HAP-1 (cell line): ENCODE data around the gene XPO4.
A peak's percentile ranks its signal among the peaks of the same experiment; 100 is the strongest.
"Not testable (repeated sequence)": the region's sequence is repeated elsewhere in the genome, so short reads cannot be mapped to it uniquely, and the experiment has no call there.

ENCODE experiments used
- DNase-seq, 2 experiments: peaks; one replicate each; pipeline ENCODE4 v3.0.0-alpha.2; 2016 to 2020; ENCODE audit warnings: low spot score in 2 of 2
- H3K27me3 ChIP-seq: fragments of 250-450 bp; sonication (Bioruptor Pico); 2 replicates; pipeline ENCODE4 v1.5.1; 2020; ENCODE audit warnings: low read depth, mild to moderate bottlenecking, moderate library complexity
- H3K36me3 ChIP-seq: fragments of 250-450 bp; sonication (Bioruptor Pico); replicated peaks from 2 replicates; pipeline ENCODE4 v1.5.1; 2020; ENCODE audit warnings: mild to moderate bottlenecking
- H3K4me1 ChIP-seq: fragments of 250-450 bp; sonication (Bioruptor Pico); 2 replicates; pipeline ENCODE4 v1.5.1; 2020; ENCODE audit warnings: mild to moderate bottlenecking
- H3K4me3 ChIP-seq: fragments of 250-450 bp; sonication (Bioruptor Pico); 2 replicates; pipeline ENCODE4 v1.5.1; 2020; ENCODE audit warnings: mild to moderate bottlenecking, moderate library complexity
- H3K9me3 ChIP-seq: fragments of 250-450 bp; sonication (Bioruptor Pico); 2 replicates; pipeline ENCODE4 v1.5.1; 2020; ENCODE audit warnings: mild to moderate bottlenecking, moderate library complexity
- in situ Hi-C: fragments of 300-500 bp; cut with MboI; formaldehyde crosslinking; loops from 3 replicates; pipeline ENCODE4 v1.14.3; 2020; ENCODE audit warnings: low sequenced_read_pairs, inconsistent platforms, mixed read lengths

XPO4 gene

DNA sequence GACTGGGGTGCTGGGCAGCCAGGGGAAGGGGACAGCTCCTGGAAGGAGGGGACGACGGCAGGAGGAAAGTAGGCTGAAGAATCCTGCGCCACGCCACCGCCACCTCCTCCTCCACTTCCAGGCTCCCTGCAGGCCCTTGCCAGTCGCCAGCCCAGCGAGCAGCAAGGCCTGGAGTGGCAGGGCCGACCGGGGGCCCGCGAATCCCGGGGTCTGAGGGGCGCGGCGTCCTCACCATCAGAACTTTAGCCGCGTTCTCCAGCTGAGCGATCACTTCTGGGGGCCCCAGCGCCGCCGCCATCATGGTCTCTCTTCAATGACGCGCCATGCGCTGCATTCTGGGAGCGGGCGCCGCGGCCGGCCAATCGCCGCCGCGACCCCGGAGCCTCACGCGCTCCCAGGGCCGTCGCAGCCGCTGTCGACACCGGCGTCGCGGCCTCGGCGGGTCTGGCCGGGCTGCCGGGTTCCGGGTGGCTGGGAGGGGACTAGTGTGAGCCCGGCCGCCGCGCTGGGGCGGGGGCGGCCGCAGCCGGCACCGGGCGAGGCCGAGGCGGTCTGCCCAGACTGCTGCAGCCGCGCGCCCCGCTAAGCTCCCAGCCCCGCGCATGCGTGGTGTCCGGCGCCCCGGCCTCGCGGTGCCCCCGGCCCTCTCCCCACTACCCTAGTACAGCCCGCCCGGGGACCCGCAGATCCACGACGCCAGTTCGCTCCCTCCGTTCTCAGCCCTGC lies at the start of gene XPO4:
TSS of gene XPO4 (minus strand) at position 309 of the 726 bp plus-strand sequence. CDS start at position 301, 8 bp downstream.
- peaks cover 16% of the 10 kb centered on the region for H3K4me1 ChIP-seq
- H3K9me3 ChIP-seq, result no peaks in the 10 kb centered on the region
- peak; percentile 59 to 85 for DNase-seq
- in situ Hi-C loops, result no loop called here
- peaks cover 26% of the 10 kb centered on the region for H3K36me3 ChIP-seq
- peak within 1 kb of the TSS; percentile 99 for H3K4me3 ChIP-seq
- H3K27me3 ChIP-seq, result no peaks in the 10 kb centered on the region

DNA sequence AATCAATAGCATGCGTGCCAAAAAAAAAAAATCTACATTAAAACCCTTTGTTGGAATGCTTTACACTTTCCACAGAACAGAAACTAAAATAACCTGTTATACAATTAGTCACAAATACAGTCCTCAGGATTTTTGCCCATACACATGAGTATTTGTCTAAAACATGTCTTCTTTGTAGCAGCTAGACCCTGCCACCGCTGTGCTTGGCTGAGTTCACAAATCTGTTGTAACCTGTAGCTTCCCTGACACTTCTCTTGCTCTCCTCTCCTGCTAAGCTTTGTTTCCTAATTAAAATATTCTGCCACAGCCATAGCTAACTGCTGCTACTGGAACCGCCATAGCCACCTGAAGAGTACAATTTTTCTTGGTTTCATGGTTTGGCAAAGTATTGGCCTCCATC lies 45.5 kb upstream of the XPO4 start:
- not testable (repeated sequence) for H3K4me1 ChIP-seq, H3K4me3 ChIP-seq, H3K9me3 ChIP-seq, H3K27me3 ChIP-seq, H3K36me3 ChIP-seq, DNase-seq
- in situ Hi-C loops, result loop anchor here (25.0 kb wide), 2 partner anchors 339 to 1839 kb away; no protein-coding TSS in a partner anchor

DNA sequence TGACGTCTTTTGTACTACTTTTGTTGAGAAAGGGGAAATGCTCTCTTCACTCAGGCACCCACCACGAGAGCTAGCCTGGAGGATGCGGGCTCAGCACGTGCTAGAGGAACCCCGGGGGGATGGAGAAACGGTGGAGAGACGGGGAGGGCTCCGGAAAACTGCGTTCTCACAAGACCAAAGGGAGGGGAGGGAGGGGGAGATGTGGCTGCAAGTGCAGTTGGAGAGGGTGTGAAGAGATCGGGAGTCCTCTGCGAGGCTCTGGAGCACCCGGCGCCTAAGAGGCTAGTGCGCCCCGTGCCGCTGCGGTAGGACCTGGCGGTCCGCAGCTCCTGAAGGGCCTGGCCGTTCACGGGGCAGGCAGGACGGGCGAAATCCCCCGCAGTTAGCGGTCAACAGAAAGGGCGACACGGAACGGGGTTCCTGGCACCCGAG lies 43.4 kb upstream of the XPO4 start:
- Histone ChIP-seq H3K27me3 (no peaks in the 10 kb centered on the region), H3K36me3 (no peaks in the 10 kb centered on the region), H3K4me1 (no peaks in the 10 kb centered on the region), H3K4me3 (no peak overlapping the region), H3K9me3 (no peaks in the 10 kb centered on the region)
- DNase-seq, result no peak
- in situ Hi-C loops, result loop anchor here (25.0 kb wide), 2 partner anchors 341 to 1841 kb away; no protein-coding TSS in a partner anchor

DNA sequence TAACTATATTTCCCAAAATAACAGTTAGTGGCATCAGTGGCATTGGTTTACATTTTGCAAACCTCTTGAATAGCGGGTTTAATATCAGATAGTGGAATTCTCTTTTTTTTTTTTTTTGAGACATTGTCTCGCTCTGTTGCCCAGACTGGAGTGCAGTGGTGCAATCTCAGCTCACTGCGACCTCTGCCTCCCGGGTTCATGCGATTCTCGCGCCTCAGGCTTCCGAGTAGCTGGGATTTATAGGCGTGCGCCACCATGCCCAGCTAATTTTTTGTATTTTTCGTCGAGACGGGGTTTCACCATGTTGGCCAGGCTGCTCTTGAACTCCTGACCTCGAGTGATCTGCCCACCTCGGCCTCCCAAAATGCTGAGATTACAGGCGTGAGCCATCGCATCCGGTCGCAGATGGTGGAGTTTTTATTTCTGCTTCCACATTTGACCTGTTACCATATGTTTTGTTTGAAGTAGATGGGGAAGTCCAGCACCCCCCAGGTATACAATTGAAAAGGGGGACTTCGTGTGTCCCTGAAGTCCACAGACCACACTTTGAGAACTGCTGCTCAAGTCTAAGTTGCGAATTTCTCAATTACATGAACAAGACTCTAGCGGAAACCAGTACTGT lies 40.5 kb upstream of the XPO4 start:
- Histone ChIP-seq H3K4me1 (no peaks in the 10 kb centered on the region), H3K4me3 (no peak overlapping the region), H3K9me3 (no peaks in the 10 kb centered on the region), H3K36me3 (no peaks in the 10 kb centered on the region), H3K27me3 (no peaks in the 10 kb centered on the region)
- in situ Hi-C loops, result loop anchor here (5.0 to 25.0 kb wide), 3 partner anchors 344 to 1844 kb away; no protein-coding TSS in a partner anchor
- DNase-seq, result no peak

DNA sequence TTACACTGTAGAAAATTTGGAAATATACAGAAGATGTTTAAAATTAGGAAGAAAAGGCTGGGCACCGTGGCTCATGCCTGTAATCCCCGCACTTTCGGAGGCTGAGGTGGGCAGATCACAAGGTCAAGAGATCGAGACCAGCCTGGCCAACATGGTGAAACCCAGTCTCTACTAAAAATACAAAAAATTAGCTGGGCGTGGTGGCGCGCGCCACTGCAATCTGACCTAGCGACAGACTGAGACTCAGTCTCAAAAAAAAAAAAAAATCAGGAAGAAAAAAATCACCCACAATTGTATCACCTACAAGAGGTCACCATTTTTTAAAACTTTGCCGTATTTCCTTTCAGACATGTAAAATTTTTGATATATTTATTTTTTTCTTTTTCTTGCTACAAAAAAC lies 38.0 kb upstream of the XPO4 start:
- in situ Hi-C loops, result loop anchor here (5.0 to 25.0 kb wide), 3 partner anchors 347 to 1847 kb away; no protein-coding TSS in a partner anchor
- H3K9me3 ChIP-seq, H3K4me3 ChIP-seq, H3K27me3 ChIP-seq, DNase-seq, H3K36me3 ChIP-seq, H3K4me1 ChIP-seq: not testable (repeated sequence)

DNA sequence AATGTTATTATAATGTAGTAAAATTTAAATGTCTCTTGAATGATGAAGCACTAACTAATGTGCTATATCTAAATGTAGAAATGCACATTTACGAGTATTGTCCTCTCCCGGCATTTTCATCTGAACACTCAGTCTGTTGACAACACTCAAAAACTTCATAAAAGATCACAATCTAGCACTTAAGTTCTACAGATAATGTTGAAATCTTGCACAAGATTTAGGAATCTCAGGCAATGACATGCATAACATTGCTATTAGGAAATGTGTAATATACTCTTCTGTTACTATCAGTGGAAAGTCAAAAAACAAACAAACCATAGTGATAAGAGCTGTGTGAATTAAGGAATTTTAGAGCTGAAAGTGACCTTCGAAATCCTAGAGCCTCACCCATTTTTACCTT lies 37.5 kb upstream of the XPO4 start:
- no peak overlapping the region for H3K4me3 ChIP-seq
- no peak for DNase-seq
- no peaks in the 10 kb centered on the region for H3K27me3 ChIP-seq
- H3K9me3 ChIP-seq, result no peaks in the 10 kb centered on the region
- no peaks in the 10 kb centered on the region for H3K4me1 ChIP-seq
- in situ Hi-C loops, result loop anchor here (5.0 to 25.0 kb wide), 3 partner anchors 347 to 1847 kb away; no protein-coding TSS in a partner anchor
- no peaks in the 10 kb centered on the region for H3K36me3 ChIP-seq

DNA sequence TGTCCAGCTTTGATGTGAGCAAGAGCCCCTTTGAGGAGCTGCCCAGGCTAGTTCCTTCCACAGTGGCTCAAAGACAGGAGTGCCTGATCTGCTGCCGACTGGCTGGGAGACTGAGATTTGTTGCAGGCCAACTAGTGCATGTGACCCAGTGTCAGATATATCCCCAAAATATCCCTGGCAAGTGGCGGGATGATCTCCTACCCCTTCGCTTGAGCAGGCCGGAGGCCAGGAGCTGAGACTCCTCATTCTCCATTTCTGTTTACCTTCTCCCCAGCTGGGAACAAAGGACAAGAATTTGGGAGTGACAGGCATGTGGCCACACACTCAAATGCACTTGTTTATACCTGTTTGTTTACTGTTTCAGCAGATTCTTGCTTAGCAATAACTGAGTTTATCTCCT lies 37.1 kb upstream of the XPO4 start:
- Histone ChIP-seq H3K9me3 (no peaks in the 10 kb centered on the region), H3K27me3 (no peaks in the 10 kb centered on the region), H3K4me1 (no peaks in the 10 kb centered on the region), H3K4me3 (no peak overlapping the region), H3K36me3 (no peaks in the 10 kb centered on the region)
- no peak for DNase-seq
- in situ Hi-C loops, result loop anchor here (5.0 to 25.0 kb wide), 3 partner anchors 348 to 1848 kb away; no protein-coding TSS in a partner anchor

DNA sequence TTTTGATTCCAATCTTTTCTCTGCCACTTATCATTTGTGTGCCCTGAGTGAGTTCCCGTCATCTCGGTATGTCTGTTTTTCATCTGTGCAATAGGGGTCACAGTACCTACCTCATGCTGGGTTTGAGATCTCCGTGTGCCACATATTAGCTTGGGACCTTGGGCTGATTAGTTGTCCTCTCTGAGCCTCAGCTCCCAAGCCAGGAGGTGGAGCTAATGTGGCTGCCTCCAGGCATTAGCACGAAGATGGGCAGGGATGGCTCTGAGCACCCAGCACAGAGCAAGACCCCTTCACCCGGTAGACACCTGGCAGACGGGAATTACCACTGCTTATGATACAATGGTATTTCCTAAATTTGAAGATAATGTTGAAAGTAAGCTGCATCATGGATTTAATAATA lies 35.8 kb upstream of the XPO4 start:
- Histone ChIP-seq H3K9me3 (no peaks in the 10 kb centered on the region), H3K36me3 (no peaks in the 10 kb centered on the region), H3K27me3 (no peaks in the 10 kb centered on the region), H3K4me1 (no peaks in the 10 kb centered on the region), H3K4me3 (no peak overlapping the region)
- in situ Hi-C loops, result loop anchor here (25.0 kb wide), 2 partner anchors 349 to 1849 kb away; no protein-coding TSS in a partner anchor
- no peak for DNase-seq

DNA sequence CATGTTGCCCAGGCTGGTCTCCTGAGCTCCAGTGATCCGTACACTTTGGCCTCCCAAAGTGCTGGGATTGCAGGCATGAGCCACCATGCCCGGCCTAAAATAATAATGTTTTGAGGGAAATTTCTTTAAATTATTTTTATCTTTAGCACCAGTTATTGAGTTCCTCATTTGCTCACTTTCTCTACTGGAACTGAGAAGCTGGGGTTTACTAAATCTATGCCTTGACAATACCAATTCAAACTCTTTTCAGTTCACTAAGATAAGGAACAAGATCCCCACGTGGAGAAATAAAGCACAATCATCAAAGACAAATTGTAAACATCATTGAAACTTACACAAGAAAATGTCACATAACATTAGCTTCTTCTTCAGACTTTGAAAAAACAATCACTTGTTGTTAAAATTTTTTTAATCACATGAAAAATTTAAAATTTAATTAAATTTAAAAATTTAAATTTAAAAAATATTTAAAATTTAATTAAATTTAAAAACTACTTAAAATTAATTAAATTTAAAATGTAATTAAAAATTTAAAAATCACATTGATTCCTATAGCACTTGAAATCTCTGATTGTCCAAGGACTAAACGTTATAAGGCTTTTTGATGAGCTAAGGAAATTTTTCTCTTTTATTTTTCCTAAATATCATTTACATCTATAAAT lies 25.2 kb upstream of the XPO4 start:
- no peaks in the 10 kb centered on the region for H3K4me1 ChIP-seq
- H3K9me3 ChIP-seq, result no peaks in the 10 kb centered on the region
- H3K27me3 ChIP-seq, result no peaks in the 10 kb centered on the region
- H3K4me3 ChIP-seq, result no peak overlapping the region
- no peaks in the 10 kb centered on the region for H3K36me3 ChIP-seq
- in situ Hi-C loops, result loop anchor here (5.0 to 25.0 kb wide), 4 partner anchors 360 to 1860 kb away; no protein-coding TSS in a partner anchor
- no peak for DNase-seq

DNA sequence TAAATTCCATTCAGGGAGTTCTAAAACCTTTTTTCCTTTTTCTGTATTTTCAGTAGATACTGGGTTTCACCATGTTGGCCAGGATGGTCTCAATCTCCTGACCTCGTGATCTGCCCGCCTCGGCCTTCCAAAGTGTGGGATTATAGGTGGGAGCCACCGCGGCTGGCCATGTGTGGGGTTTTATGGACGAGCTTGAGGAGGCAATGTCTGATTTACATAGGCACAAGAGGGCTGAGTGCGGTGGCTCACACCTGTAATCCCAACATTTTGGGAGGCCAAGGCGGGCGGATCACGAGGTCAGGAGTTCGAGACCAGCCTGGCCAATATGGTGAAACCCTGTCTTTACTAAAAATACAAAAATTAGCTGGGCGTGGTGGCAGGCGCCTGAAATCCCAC lies 22.8 kb upstream of the XPO4 start:
- H3K4me1 ChIP-seq, H3K4me3 ChIP-seq, H3K9me3 ChIP-seq, H3K27me3 ChIP-seq, DNase-seq, H3K36me3 ChIP-seq: not testable (repeated sequence)
- in situ Hi-C loops, result loop anchor here (5.0 to 25.0 kb wide), 4 partner anchors 362 to 1862 kb away; no protein-coding TSS in a partner anchor

DNA sequence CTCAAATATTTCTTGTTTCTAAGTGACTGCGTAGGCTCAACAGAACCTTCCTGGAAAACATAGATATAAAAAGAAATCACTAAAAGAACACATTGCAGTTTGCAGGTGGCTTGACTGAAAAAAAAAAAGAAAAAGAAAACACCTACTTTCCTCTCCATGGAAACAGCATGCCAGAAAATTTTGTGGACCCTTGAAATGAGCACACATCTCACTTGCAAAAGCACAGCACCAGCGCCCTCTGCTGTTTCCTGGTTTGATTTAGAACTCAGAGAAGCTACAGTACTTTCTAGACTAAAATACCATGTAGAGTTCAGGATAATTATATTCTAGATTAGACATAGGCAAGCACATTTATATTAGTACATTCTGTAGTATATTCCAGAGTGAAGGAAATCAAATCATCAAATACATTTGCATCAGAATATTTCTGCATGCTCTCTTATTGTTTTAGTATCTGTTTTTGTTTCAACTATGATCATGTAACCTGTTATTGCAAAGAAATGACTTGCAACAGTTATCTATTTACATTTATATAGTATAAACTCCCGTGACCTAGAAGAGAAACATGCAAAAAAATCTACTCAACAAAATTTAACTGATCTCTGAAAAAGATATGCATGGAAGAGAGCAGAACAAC lies 22.3 kb upstream of the XPO4 start:
- no peaks in the 10 kb centered on the region for H3K4me1 ChIP-seq
- no peak overlapping the region for H3K4me3 ChIP-seq
- H3K36me3 ChIP-seq, result no peaks in the 10 kb centered on the region
- no peaks in the 10 kb centered on the region for H3K9me3 ChIP-seq
- DNase-seq, result peak; percentile 68 to 94
- in situ Hi-C loops, result loop anchor here (5.0 to 25.0 kb wide), 4 partner anchors 362 to 1862 kb away; no protein-coding TSS in a partner anchor
- H3K27me3 ChIP-seq, result no peaks in the 10 kb centered on the region

DNA sequence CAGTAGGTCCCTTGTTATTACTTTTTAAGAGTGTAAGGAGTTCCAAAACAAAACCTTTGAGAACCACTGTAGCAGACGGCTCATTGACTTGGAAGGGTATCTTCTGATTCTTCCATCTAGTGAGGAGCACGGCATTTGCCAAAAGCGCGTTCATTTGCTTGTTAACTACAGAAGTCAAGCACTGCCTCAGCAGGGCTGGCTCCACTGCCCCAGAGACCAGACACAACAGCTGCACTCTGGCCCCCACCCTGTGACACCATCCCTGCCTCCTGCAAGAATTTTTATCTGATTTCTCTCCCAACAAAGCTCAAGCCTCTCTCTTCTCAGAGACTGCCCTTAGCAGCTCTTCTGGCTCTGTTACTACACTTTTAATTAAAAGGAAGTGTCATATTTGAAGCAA lies 20.7 kb upstream of the XPO4 start:
- Histone ChIP-seq H3K4me1 (no peaks in the 10 kb centered on the region), H3K36me3 (no peaks in the 10 kb centered on the region), H3K4me3 (no peak overlapping the region), H3K27me3 (no peaks in the 10 kb centered on the region), H3K9me3 (no peaks in the 10 kb centered on the region)
- no peak for DNase-seq
- in situ Hi-C loops, result loop anchor here (10.0 kb wide), 1 partner anchor 738 kb away; no protein-coding TSS in a partner anchor

DNA sequence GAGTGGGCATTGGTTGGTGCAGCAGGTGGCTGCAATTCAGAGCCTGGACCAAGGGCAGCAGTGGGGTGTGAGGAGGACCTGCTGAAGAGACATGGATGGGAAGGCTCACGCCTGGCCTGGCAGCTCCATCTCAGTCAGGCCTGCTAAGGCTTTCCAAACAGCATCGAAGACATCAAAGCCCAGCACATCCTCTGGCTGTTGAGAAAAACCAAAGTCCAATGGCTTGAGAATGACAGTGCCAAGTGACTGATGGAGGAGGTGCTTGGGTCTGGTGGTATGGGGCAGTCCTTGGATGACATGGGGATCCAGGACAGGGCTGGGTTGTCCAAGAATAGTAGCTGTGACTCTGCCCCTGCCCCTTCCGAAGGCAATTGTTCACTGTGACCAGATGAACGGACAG lies 19.0 kb upstream of the XPO4 start:
- in situ Hi-C loops, result loop anchor here (10.0 kb wide), 1 partner anchor 737 kb away; no protein-coding TSS in a partner anchor
- no peak for DNase-seq
- no peaks in the 10 kb centered on the region for H3K27me3 ChIP-seq

More for the DNA sequence above, 19.0 kb upstream of the XPO4 start:
- Histone ChIP-seq H3K9me3 (no peaks in the 10 kb centered on the region), H3K36me3 (no peaks in the 10 kb centered on the region), H3K4me3 (no peak overlapping the region), H3K4me1 (no peaks in the 10 kb centered on the region)
